ENCODE results near the gene MAML2.

DNA sequence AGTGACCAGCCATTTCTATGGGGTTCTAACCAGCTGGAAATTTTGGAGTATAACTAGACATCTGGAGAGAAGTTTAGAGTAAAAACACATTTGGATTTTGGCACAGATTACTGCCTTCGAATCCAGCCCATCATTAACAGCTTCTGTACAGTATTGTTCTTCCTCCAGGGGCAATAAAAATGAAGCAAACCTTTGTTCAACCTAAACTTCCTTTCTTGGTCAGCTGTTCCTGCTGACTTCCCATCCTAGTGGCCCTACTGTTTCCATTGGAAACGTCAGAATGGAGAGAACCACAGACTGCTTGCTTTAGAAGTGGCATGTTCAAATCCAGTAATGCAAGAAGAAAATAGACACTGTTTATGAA is 215.4 kb downstream of the MAML2 start:
- TF ChIP-seq, protein P1, sequence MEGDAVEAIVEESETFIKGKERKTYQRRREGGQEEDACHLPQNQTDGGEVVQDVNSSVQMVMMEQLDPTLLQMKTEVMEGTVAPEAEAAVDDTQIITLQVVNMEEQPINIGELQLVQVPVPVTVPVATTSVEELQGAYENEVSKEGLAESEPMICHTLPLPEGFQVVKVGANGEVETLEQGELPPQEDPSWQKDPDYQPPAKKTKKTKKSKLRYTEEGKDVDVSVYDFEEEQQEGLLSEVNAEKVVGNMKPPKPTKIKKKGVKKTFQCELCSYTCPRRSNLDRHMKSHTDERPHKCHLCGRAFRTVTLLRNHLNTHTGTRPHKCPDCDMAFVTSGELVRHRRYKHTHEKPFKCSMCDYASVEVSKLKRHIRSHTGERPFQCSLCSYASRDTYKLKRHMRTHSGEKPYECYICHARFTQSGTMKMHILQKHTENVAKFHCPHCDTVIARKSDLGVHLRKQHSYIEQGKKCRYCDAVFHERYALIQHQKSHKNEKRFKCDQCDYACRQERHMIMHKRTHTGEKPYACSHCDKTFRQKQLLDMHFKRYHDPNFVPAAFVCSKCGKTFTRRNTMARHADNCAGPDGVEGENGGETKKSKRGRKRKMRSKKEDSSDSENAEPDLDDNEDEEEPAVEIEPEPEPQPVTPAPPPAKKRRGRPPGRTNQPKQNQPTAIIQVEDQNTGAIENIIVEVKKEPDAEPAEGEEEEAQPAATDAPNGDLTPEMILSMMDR (IDR thresholded peaks at IDR 0.05), result no peak
- TF ChIP-seq EP300 (IDR thresholded peaks at IDR 0.05), result no peak
- no peak for TF ChIP-seq POLR2A (IDR thresholded peaks at IDR 0.05; ENCODE audit: low read depth)
- no peak for TF ChIP-seq POLR2AphosphoS5 (IDR thresholded peaks at IDR 0.05)

Measured in esophagus muscularis mucosa (tissue), 4 donors.